Naive B cell (primary cell): ENCODE results near the gene POU2AF3. TPM values are rescaled to one million over a fixed set of nuclear protein-coding genes. Genes with fewer than 3 reads are reported as not detected.
A peak's percentile ranks its signal among the peaks of the same experiment; 100 is the strongest.
"Not testable (repeated sequence)": the region's sequence is repeated elsewhere in the genome, so short reads cannot be mapped to it uniquely, and the experiment has no call there.

ENCODE experiments used
- ATAC-seq, 2 donors: fragments of 150-1000 bp; cut with Tn5 transposase; 2 replicates each; pipeline ENCODE4 v1.10.0; 2021; ENCODE audit warnings: low read depth in 2 of 2, mild to moderate bottlenecking in 2 of 2, moderate library complexity in 2 of 2
- DNase-seq: peaks from one replicate; pipeline ENCODE4 v3.0.0; 2022
- H3K27ac Mint-ChIP-seq, 6 donors: one replicate each; pipeline ENCODE4 v1.8.0; 2020 to 2022; ENCODE audit warnings: mild to moderate bottlenecking in 6 of 6, mixed read lengths in 6 of 6, moderate library complexity in 5 of 6, inconsistent platforms in 2 of 6
- H3K27me3 Mint-ChIP-seq, 3 donors: one replicate each; pipeline ENCODE4 v1.8.0; 2021 to 2022; ENCODE audit warnings: mixed read lengths in 3 of 3, mild to moderate bottlenecking in 1 of 3
- H3K36me3 Mint-ChIP-seq, 2 donors: one replicate each; pipeline ENCODE4 v1.8.0; 2020 to 2022; ENCODE audit warnings: mixed read lengths in 2 of 2, inconsistent platforms in 1 of 2, mild to moderate bottlenecking in 1 of 2
- H3K4me1 Mint-ChIP-seq, 3 donors: one replicate each; pipeline ENCODE4 v1.8.0; 2020 to 2022; ENCODE audit warnings: mixed read lengths in 3 of 3, inconsistent platforms in 1 of 3, mild to moderate bottlenecking in 1 of 3, moderate library complexity in 1 of 3
- H3K4me3 Mint-ChIP-seq, 8 donors: one replicate each; pipeline ENCODE4 v1.8.0; 2020 to 2022; ENCODE audit warnings: mild to moderate bottlenecking in 8 of 8, mixed read lengths in 8 of 8, moderate library complexity in 8 of 8, inconsistent platforms in 2 of 8
- H3K9me3 Mint-ChIP-seq, 7 donors: one replicate each; pipeline ENCODE4 v1.8.0; 2020 to 2022; ENCODE audit warnings: mixed read lengths in 7 of 7, mild to moderate bottlenecking in 5 of 7, inconsistent platforms in 2 of 7, moderate library complexity in 1 of 7
- polyA plus RNA-seq, 6 donors: library from polyadenylated mRNA; unstranded; fragments of 300-500 nt; fragmentation: Illumina TruSeq; gene quantifications; one replicate each; pipeline ENCODE4 v1.2.3, GENCODE V29; 2021; ENCODE audit warnings: low read depth in 6 of 6

Gene POU2AF3
- polyA plus RNA-seq, 6 donors from 2014 or later = 0.77 TPM; not detected in 5

DNA sequence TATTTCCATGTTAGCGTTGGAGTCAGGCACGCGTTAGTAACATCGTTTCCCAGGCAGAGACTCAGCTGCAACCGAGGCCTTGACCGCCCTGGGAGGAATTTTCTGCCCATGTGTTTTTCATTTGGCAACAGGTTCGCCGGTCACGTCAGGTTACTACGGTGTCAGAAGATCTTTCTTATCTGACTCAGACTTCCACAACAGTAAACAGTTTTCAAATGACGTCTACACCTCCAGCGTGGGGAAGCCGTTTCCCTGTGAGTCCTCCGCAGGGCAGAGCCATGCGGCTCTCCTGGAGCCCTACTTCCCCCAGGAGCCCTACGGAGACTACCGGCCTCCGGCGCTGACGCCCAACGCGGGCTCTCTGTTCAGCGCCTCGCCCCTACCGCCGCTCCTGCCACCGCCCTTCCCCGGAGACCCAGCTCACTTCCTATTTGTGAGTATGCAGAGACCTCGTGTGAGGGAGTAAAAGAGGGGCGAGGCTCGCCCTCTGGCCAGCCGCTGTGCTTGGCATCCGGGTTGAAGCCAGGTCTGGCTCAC lies 14.3 kb upstream of the POU2AF3 start:
- ATAC-seq = peak; percentile 55 to 72
- peak overlapping the region in 4 of 8 donors; percentile 7 to 70 (median 41) for H3K4me3 Mint-ChIP-seq
- H3K27ac Mint-ChIP-seq = peak overlapping the region in 3 of 6 donors; percentile 26 to 76 (median 27)
- no peaks in the 10 kb centered on the region for H3K27me3 Mint-ChIP-seq
- peaks cover 8 to 19% (median 12%) of the 10 kb centered on the region in 3 donors for H3K4me1 Mint-ChIP-seq
- DNase-seq = no peak
- H3K9me3 Mint-ChIP-seq = no peaks in the 10 kb centered on the region
- H3K36me3 Mint-ChIP-seq = no peaks in the 10 kb centered on the region

- Mint-ChIP-seq H3K36me3 (no peaks in the 10 kb centered on the region), H3K4me1 (peaks cover 8 to 19% (median 12%) of the 10 kb centered on the region in 3 donors), H3K4me3 (peak overlapping the region in 1 of 8 donors; percentile 59), H3K9me3 (no peaks in the 10 kb centered on the region), H3K27ac (no peak overlapping the region), H3K27me3 (no peaks in the 10 kb centered on the region)
- ATAC-seq = no peak
- DNase-seq = no peak
Measured at GRCh38 chr11:111285189-111286091, 12.9 kb upstream of the POU2AF3 start.

DNA sequence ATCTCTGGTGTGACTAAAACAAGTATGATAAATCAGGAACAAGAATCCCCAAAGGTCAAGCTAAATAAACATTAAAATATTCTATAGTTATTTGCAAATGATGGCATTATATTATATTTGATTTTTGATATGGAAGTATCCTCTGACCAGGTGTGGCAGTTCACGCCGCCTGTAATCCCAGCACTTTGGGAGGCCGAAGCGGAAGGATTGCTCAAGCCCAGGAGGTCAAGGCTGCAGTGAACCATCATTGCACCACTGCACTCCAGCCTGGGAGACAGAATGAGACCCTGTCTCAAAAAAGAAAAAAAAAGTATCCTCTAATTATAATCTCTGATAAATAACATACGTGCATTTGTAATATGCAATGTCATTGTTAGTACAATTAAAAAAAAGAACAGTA lies 6.6 kb upstream of the POU2AF3 start:
- Mint-ChIP-seq H3K4me1 (peaks cover 0 to 9% (median 7%) of the 10 kb centered on the region in 3 donors), H3K27ac (no peak overlapping the region), H3K9me3 (peaks cover 0 to 5% (median 0%) of the 10 kb centered on the region in 7 donors), H3K27me3 (peaks cover 5 to 8% (median 8%) of the 10 kb centered on the region in 3 donors), H3K36me3 (no peaks in the 10 kb centered on the region), H3K4me3 (no peak overlapping the region)
- ATAC-seq = no peak
- no peak for DNase-seq

GRCh38 chr11:111292408-111292807 lies 5.9 kb upstream of the POU2AF3 start:
- peak overlapping the region in 1 of 8 donors; percentile 22 for H3K4me3 Mint-ChIP-seq
- H3K36me3 Mint-ChIP-seq, DNase-seq, H3K9me3 Mint-ChIP-seq, H3K27ac Mint-ChIP-seq, ATAC-seq: not testable (repeated sequence)
- H3K27me3 Mint-ChIP-seq = peaks cover 9 to 14% (median 13%) of the 10 kb centered on the region in 3 donors
- H3K4me1 Mint-ChIP-seq = peaks cover 3 to 12% (median 9%) of the 10 kb centered on the region in 3 donors

GRCh38 chr11:111296196-111296595 lies 2.1 kb upstream of the POU2AF3 start:
- H3K36me3 Mint-ChIP-seq = no peaks in the 10 kb centered on the region
- ATAC-seq = no peak
- H3K9me3 Mint-ChIP-seq = peaks cover 0 to 5% (median 0%) of the 10 kb centered on the region in 7 donors
- H3K27ac Mint-ChIP-seq = no peak overlapping the region
- peaks cover 18 to 39% (median 27%) of the 10 kb centered on the region in 3 donors for H3K4me1 Mint-ChIP-seq
- H3K27me3 Mint-ChIP-seq = peaks cover 9 to 24% (median 17%) of the 10 kb centered on the region in 3 donors
- peak overlapping the region in 2 of 8 donors; percentile 64 to 68 for H3K4me3 Mint-ChIP-seq
- no peak for DNase-seq

DNA sequence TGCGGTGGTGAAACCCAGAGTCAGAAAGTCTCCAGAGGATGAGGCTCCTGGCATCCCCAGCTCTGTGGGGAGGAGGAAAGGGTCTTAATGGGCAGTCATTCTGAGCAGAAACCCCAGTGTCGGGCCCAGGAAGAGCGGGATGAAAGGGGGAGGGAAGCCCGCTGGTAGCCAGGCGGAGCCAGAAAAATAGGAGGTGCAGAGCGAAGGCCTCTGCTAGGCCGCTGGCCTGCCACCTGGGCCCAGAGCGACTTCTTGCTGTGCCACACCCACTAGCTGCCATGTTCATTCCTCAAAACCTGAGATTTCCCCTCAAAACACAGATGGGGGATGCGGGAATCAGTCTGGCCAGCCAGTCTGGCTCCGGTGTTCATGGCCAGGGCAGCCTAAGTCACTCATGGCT lies 650 bp upstream of the POU2AF3 start:
- Mint-ChIP-seq H3K4me1 (peaks cover 28 to 54% (median 42%) of the 10 kb centered on the region in 3 donors), H3K4me3 (peak overlapping the region; percentile 60 to 89 (median 79)), H3K27me3 (peaks cover 9 to 24% (median 17%) of the 10 kb centered on the region in 3 donors), H3K27ac (no peak overlapping the region), H3K36me3 (no peaks in the 10 kb centered on the region), H3K9me3 (no peaks in the 10 kb centered on the region)
- no peak for DNase-seq
- no peak for ATAC-seq

GRCh38 chr11:111299101-111300026 lies 1.0 kb downstream of the POU2AF3 start:
- no peaks in the 10 kb centered on the region for H3K9me3 Mint-ChIP-seq
- H3K36me3 Mint-ChIP-seq = no peaks in the 10 kb centered on the region
- DNase-seq = no peak
- H3K4me3 Mint-ChIP-seq = peak overlapping the region; percentile 70 to 87 (median 82)
- H3K27ac Mint-ChIP-seq = peak overlapping the region in 2 of 6 donors; percentile 6 to 34
- H3K4me1 Mint-ChIP-seq = peaks cover 28 to 57% (median 46%) of the 10 kb centered on the region in 3 donors
- H3K27me3 Mint-ChIP-seq = peaks cover 9 to 24% (median 17%) of the 10 kb centered on the region in 3 donors
- peak; percentile 42 to 58 for ATAC-seq

DNA sequence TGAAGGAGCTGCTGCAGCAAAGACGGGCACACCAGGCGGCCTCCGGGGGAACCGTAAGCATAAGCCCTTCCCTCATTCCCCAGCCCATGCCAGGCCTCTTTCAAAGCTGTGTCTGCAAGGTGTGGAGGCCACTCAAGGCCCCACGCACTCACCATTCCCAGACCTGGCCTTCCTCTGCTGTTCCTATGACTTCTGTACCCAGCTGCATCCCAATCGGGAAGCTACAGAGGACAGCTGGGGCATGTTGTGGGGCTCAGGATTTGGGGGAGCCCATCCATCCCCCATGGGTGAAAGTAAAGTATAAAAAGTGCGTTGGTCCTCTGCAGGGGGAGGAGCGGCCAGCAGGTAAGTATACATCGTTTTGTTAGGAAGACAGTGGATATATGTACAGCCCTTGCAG lies 2.2 kb downstream of the POU2AF3 start:
- peaks cover 9 to 24% (median 17%) of the 10 kb centered on the region in 3 donors for H3K27me3 Mint-ChIP-seq
- H3K4me1 Mint-ChIP-seq = peaks cover 32 to 57% (median 46%) of the 10 kb centered on the region in 3 donors
- H3K27ac Mint-ChIP-seq = peak overlapping the region in 1 of 6 donors; percentile 34
- peak overlapping the region; percentile 24 to 87 (median 80) for H3K4me3 Mint-ChIP-seq
- DNase-seq = no peak
- no peak for ATAC-seq
- H3K36me3 Mint-ChIP-seq = no peaks in the 10 kb centered on the region
- H3K9me3 Mint-ChIP-seq = no peaks in the 10 kb centered on the region

GRCh38 chr11:111301004-111301841 lies 2.9 kb downstream of the POU2AF3 start:
- H3K36me3 Mint-ChIP-seq = peaks cover 0 to 1% of the 10 kb centered on the region in 2 donors
- DNase-seq (no peak), ATAC-seq (peak; percentile 46 to 56)
- peaks cover 32 to 51% (median 41%) of the 10 kb centered on the region in 3 donors for H3K4me1 Mint-ChIP-seq
- no peaks in the 10 kb centered on the region for H3K9me3 Mint-ChIP-seq
- H3K4me3 Mint-ChIP-seq = peak overlapping the region in 7 of 8 donors; percentile 24 to 87 (median 79)
- peak overlapping the region in 1 of 6 donors; percentile 30 for H3K27ac Mint-ChIP-seq
- peaks cover 9 to 22% (median 14%) of the 10 kb centered on the region in 3 donors for H3K27me3 Mint-ChIP-seq

- Mint-ChIP-seq H3K4me3 (peak overlapping the region in 1 of 8 donors; percentile 70), H3K27ac (no peak overlapping the region), H3K36me3 (peaks cover 0 to 7% of the 10 kb centered on the region in 2 donors), H3K4me1 (peaks cover 32 to 48% (median 38%) of the 10 kb centered on the region in 3 donors), H3K27me3 (peaks cover 4 to 22% (median 9%) of the 10 kb centered on the region in 3 donors), H3K9me3 (no peaks in the 10 kb centered on the region)
- ATAC-seq = no peak
- no peak for DNase-seq
Measured at GRCh38 chr11:111301842-111302118, 3.4 kb downstream of the POU2AF3 start.

GRCh38 chr11:111302298-111302697 lies 4.0 kb downstream of the POU2AF3 start:
- H3K27me3 Mint-ChIP-seq = peaks cover 1 to 19% (median 4%) of the 10 kb centered on the region in 3 donors
- no peak overlapping the region for H3K27ac Mint-ChIP-seq
- H3K9me3 Mint-ChIP-seq = no peaks in the 10 kb centered on the region
- H3K4me3 Mint-ChIP-seq = peak overlapping the region in 1 of 8 donors; percentile 70
- peaks cover 0 to 12% of the 10 kb centered on the region in 2 donors for H3K36me3 Mint-ChIP-seq
- peak; percentile 36 to 46 for ATAC-seq
- peaks cover 30 to 46% (median 37%) of the 10 kb centered on the region in 3 donors for H3K4me1 Mint-ChIP-seq
- no peak for DNase-seq

DNA sequence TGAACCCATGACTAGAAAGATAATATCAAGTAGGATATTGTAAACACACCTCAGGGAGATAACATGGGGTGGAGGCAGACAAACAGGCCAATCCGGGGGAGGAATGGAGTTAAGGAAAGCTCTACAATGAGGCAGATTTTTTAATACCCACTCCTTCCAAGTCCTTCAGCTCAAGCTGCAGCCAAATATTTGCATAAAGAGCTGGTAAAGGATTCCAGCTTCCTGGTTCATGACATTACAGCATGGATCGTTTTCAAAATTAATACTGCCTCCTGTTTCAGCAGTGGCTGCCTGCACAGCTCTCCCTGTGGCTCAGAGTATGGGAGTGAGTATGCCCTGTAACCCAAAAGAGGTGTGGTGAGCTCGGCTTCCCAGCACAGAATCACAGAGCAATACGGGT lies 5.1 kb downstream of the POU2AF3 start:
- Mint-ChIP-seq H3K36me3 (peaks cover 0 to 16% of the 10 kb centered on the region in 2 donors), H3K27me3 (peaks cover 0 to 13% (median 0%) of the 10 kb centered on the region in 3 donors), H3K4me3 (no peak overlapping the region), H3K4me1 (peaks cover 25 to 36% (median 31%) of the 10 kb centered on the region in 3 donors), H3K27ac (no peak overlapping the region), H3K9me3 (no peaks in the 10 kb centered on the region)
- DNase-seq (no peak), ATAC-seq (no peak)
